ENCODE data around the gene PCDH20.

GRCh38 chr13:61415749-61416148, at the start of gene PCDH20:
- TF ChIP-seq MXI1 (IDR thresholded peaks at IDR 0.05; ENCODE audit: borderline replicate concordance, low read depth, low read length) (no peak), ZNF776 (CRISPR knock-in tag; IDR thresholded peaks at IDR 0.05) (no peak), EZH2 (conservative IDR thresholded peaks at IDR 0.05; ENCODE audit: low read depth, low read length) (no peak), TRAFD1 (CRISPR knock-in tag; IDR thresholded peaks at IDR 0.05; ENCODE audit: borderline replicate concordance) (no peak), POLR2A (IDR thresholded peaks at IDR 0.05; ENCODE audit: insufficient read depth in 1 of 2, low read depth in 2 of 2, low read length in 2 of 2) (no peak), PREB (CRISPR knock-in tag; IDR thresholded peaks at IDR 0.05) (no peak), HNRNPL (IDR thresholded peaks at IDR 0.05; ENCODE audit: low read depth, low read length) (no peak), ZNF670 (CRISPR knock-in tag; IDR thresholded peaks at IDR 0.05; ENCODE audit: borderline replicate concordance) (no peak)
